Neuronal stem cell (in vitro differentiated cells): ENCODE results near the gene AFAP1.

Experiments
- DNase-seq: peaks from one replicate; pipeline ENCODE4 v3.0.0-alpha.2; 2013; ENCODE audit warnings: low spot score
- H2AFZ ChIP-seq: one replicate; pipeline ENCODE4 v1.6.1; 2013; ENCODE audit warnings: mild to moderate bottlenecking, low read length, inconsistent platforms
- H2AK5ac ChIP-seq: 2 replicates; pipeline ENCODE4 v1.6.1; 2013; ENCODE audit warnings: low read depth, mild to moderate bottlenecking, inconsistent platforms, low read length, moderate library complexity, mixed read lengths
- H2BK120ac ChIP-seq: 2 replicates; pipeline ENCODE4 v1.6.1; 2013; ENCODE audit warnings: low read depth, mild to moderate bottlenecking, inconsistent platforms, low read length, moderate library complexity, mixed read lengths
- H2BK12ac ChIP-seq: one replicate; pipeline ENCODE4 v1.6.1; 2013; ENCODE audit warnings: low read length, inconsistent platforms
- H2BK15ac ChIP-seq: 2 replicates; pipeline ENCODE4 v1.6.1; 2013; ENCODE audit warnings: mild to moderate bottlenecking, low read length, inconsistent platforms, mixed read lengths
- H2BK5ac ChIP-seq: one replicate; pipeline ENCODE4 v1.6.1; 2013; ENCODE audit warnings: inconsistent platforms, mild to moderate bottlenecking, low read length, moderate library complexity
- H3K14ac ChIP-seq: one replicate; pipeline ENCODE4 v1.6.1; 2013; ENCODE audit warnings: low read length, inconsistent platforms
- H3K18ac ChIP-seq: 2 replicates; pipeline ENCODE4 v1.6.1; 2013; ENCODE audit warnings: low read length, inconsistent platforms
- H3K23ac ChIP-seq: 2 replicates; pipeline ENCODE4 v1.6.1; 2013; ENCODE audit warnings: low read depth, mild to moderate bottlenecking, mixed read lengths, low read length, inconsistent platforms; ENCODE audit not compliant: poor library complexity
- H3K27ac ChIP-seq: replicated peaks from 3 replicates; pipeline ENCODE4 v1.5.1; 2013; ENCODE audit warnings: low read length, inconsistent platforms
- H3K27me3 ChIP-seq, 3 experiments: 2 replicates each; pipeline ENCODE4 v1.6.1; 2013; ENCODE audit warnings: low read length in 3 of 3, mild to moderate bottlenecking in 2 of 3, inconsistent platforms in 1 of 3, low read depth in 1 of 3, mixed read lengths in 1 of 3, moderate library complexity in 1 of 3; ENCODE audit not compliant: control insufficient read depth in 3 of 3, insufficient read depth in 3 of 3
- H3K36me3 ChIP-seq, 2 donors: replicated peaks in 1 of 2; 2 replicates each; pipeline ENCODE4 v1.6.1; 2013; ENCODE audit warnings: low read length in 2 of 2; ENCODE audit not compliant: control insufficient read depth in 2 of 2, insufficient read depth in 2 of 2
- H3K4ac ChIP-seq: 2 replicates; pipeline ENCODE4 v1.6.1; 2013; ENCODE audit warnings: inconsistent platforms, mild to moderate bottlenecking, low read length, moderate library complexity
- H3K4me1 ChIP-seq, 2 donors: 1 replicate in 1 of 2; 2 replicates in 1 of 2; pipeline ENCODE4 v1.6.1; 2013; ENCODE audit warnings: low read length in 2 of 2, low read depth in 1 of 2; ENCODE audit not compliant: control insufficient read depth in 2 of 2, insufficient read depth in 1 of 2
- H3K4me2 ChIP-seq: one replicate; pipeline ENCODE4 v1.6.1; 2013; ENCODE audit warnings: mild to moderate bottlenecking, low read length, inconsistent platforms; ENCODE audit not compliant: insufficient read depth, poor library complexity, severe bottlenecking
- H3K4me3 ChIP-seq, 2 donors: 2 replicates each; pipeline ENCODE4 v1.5.1; 2013; ENCODE audit warnings: low read length in 2 of 2, mild to moderate bottlenecking in 2 of 2, inconsistent platforms in 1 of 2, moderate library complexity in 1 of 2
- H3K79me1 ChIP-seq: one replicate; pipeline ENCODE4 v1.6.1; 2013; ENCODE audit warnings: low read depth, mild to moderate bottlenecking, inconsistent platforms, low read length, moderate library complexity
- H3K9ac ChIP-seq: one replicate; pipeline ENCODE4 v1.6.1; 2013; ENCODE audit warnings: mild to moderate bottlenecking, low read depth, low read length, inconsistent platforms; ENCODE audit not compliant: poor library complexity
- H3K9me3 ChIP-seq, 2 donors: replicated peaks in 1 of 2; 2 replicates each; pipeline versions ENCODE3 to v1.6.1; 2013; ENCODE audit warnings: low read length in 2 of 2, mild to moderate bottlenecking in 2 of 2, inconsistent platforms in 1 of 2, low read depth in 1 of 2, mixed read lengths in 1 of 2, moderate library complexity in 1 of 2; ENCODE audit not compliant: control insufficient read depth in 2 of 2, insufficient read depth in 1 of 2
- H4K8ac ChIP-seq: one replicate; pipeline ENCODE4 v1.6.1; 2013; ENCODE audit warnings: low read depth, mild to moderate bottlenecking, inconsistent platforms, low read length, moderate library complexity
- H4K91ac ChIP-seq: one replicate; pipeline ENCODE4 v1.6.1; 2013; ENCODE audit warnings: low read length, low read depth, mild to moderate bottlenecking, inconsistent platforms; ENCODE audit not compliant: poor library complexity
- WGBS, 2 donors: extraction: QIAGEN DNeasy Blood & Tissue Kit; methylation state at CpG; one replicate each; pipeline ENCODE4 v1.1.7; 2013; ENCODE audit warnings: missing lambda C conversion rate in 2 of 2, mixed read lengths in 1 of 2; ENCODE audit not compliant: insufficient read length in 2 of 2, insufficient replicate concordance in 1 of 2; ENCODE audit errors: extremely low coverage in 2 of 2; 5-methylcytosine and 5-hydroxymethylcytosine counted together

Gene AFAP1

GRCh38 chr4:7752649-7753048 lies 187.0 kb downstream of the AFAP1 start:
- Histone ChIP-seq H3K4me3 (no peak overlapping the region), H2AK5ac (no peak overlapping the region), H2BK12ac (no peak overlapping the region), H3K4ac (no peak overlapping the region), H2AFZ (no peak overlapping the region), H3K9ac (no peak overlapping the region), H2BK120ac (no peak overlapping the region), H3K9me3 (no peaks in the 10 kb centered on the region), H4K91ac (no peak overlapping the region), H3K27me3 (peaks cover 0 to 11% (median 0%) of the 10 kb centered on the region in 3 experiments), H3K4me2 (no peak overlapping the region), H3K79me1 (peaks cover 2% of the 10 kb centered on the region), H3K18ac (no peak overlapping the region), H3K23ac (no peak overlapping the region), H3K36me3 (no peaks in the 10 kb centered on the region), H2BK15ac (no peak overlapping the region), H3K4me1 (peaks cover 3 to 9% of the 10 kb centered on the region in 2 donors), H3K14ac (no peak overlapping the region), H3K27ac (no peak overlapping the region), H4K8ac (no peak overlapping the region), H2BK5ac (no peak overlapping the region)
- no peak for DNase-seq
- WGBS, 2 donors: no CpG with 5 or more reads among the region's 6 CpGs

GRCh38 chr4:7750972-7751371 lies 188.7 kb downstream of the AFAP1 start:
- Histone ChIP-seq H2BK120ac (no peak overlapping the region), H3K27ac (no peak overlapping the region), H3K14ac (no peak overlapping the region), H2BK12ac (no peak overlapping the region), H3K27me3 (peaks cover 0 to 12% (median 0%) of the 10 kb centered on the region in 3 experiments), H3K18ac (no peak overlapping the region), H2AK5ac (no peak overlapping the region), H3K79me1 (no peaks in the 10 kb centered on the region), H4K91ac (no peak overlapping the region), H3K4me3 (no peak overlapping the region), H3K23ac (no peak overlapping the region), H3K4ac (no peak overlapping the region), H3K9ac (no peak overlapping the region), H3K9me3 (no peaks in the 10 kb centered on the region), H2BK15ac (no peak overlapping the region), H2BK5ac (no peak overlapping the region), H3K4me1 (no peaks in the 10 kb centered on the region), H3K36me3 (no peaks in the 10 kb centered on the region), H4K8ac (no peak overlapping the region), H2AFZ (no peak overlapping the region), H3K4me2 (no peak overlapping the region)
- no peak for DNase-seq

- no peak overlapping the region for H2AK5ac ChIP-seq
- H3K23ac ChIP-seq: no peak overlapping the region
- no peak overlapping the region for H4K8ac ChIP-seq
- no peak overlapping the region for H3K27ac ChIP-seq
- no peak overlapping the region for H2BK12ac ChIP-seq
- no peak overlapping the region for H3K4me3 ChIP-seq
- H4K91ac ChIP-seq: no peak overlapping the region
- no peak overlapping the region for H2BK15ac ChIP-seq
- no peak overlapping the region for H3K4me2 ChIP-seq
- no peak overlapping the region for H3K18ac ChIP-seq
- peaks cover 0 to 12% (median 0%) of the 10 kb centered on the region in 3 experiments for H3K27me3 ChIP-seq
- no peak overlapping the region for H2BK120ac ChIP-seq
- no peaks in the 10 kb centered on the region for H3K79me1 ChIP-seq
- H3K36me3 ChIP-seq: no peaks in the 10 kb centered on the region
- H3K14ac ChIP-seq: no peak overlapping the region
- H3K9ac ChIP-seq: no peak overlapping the region
- no peak overlapping the region for H2AFZ ChIP-seq
- WGBS, 2 donors: no CpG with 5 or more reads among the region's 6 CpGs
- H3K4ac ChIP-seq: no peak overlapping the region
- no peak overlapping the region for H2BK5ac ChIP-seq
- H3K4me1 ChIP-seq: no peaks in the 10 kb centered on the region
- no peaks in the 10 kb centered on the region for H3K9me3 ChIP-seq
- no peak for DNase-seq
Observed at GRCh38 chr4:7750523-7750922, 189.1 kb downstream of the AFAP1 start.

GRCh38 chr4:7747566-7747965 lies 192.1 kb downstream of the AFAP1 start:
- Histone ChIP-seq H2AK5ac (peak overlapping the region; percentile 13), H2BK12ac (no peak overlapping the region), H3K79me1 (no peaks in the 10 kb centered on the region), H3K18ac (no peak overlapping the region), H3K4me1 (no peaks in the 10 kb centered on the region), H2AFZ (no peak overlapping the region), H2BK15ac (peak overlapping the region; percentile 39), H3K27me3 (peaks cover 0 to 12% (median 0%) of the 10 kb centered on the region in 3 experiments), H4K91ac (no peak overlapping the region), H3K9ac (no peak overlapping the region), H4K8ac (no peak overlapping the region), H3K9me3 (no peaks in the 10 kb centered on the region), H3K23ac (no peak overlapping the region), H3K4ac (peak overlapping the region; percentile 54), H3K14ac (no peak overlapping the region), H3K36me3 (no peaks in the 10 kb centered on the region), H3K4me3 (no peak overlapping the region), H2BK5ac (no peak overlapping the region), H2BK120ac (no peak overlapping the region), H3K4me2 (no peak overlapping the region), H3K27ac (no peak overlapping the region)
- no peak for DNase-seq
- WGBS, 2 donors: no CpG with 5 or more reads among the region's 11 CpGs
